Muscle of leg (tissue), 11 donors: ENCODE results near the gene FILIP1L. TPM values are rescaled to one million over a fixed set of nuclear protein-coding genes. Genes with fewer than 3 reads are reported as not detected.

Source experiments
- DNase-seq: peaks from one replicate; pipeline ENCODE4 v3.0.0; 2013
- H3K27ac ChIP-seq: one replicate; pipeline ENCODE4 v1.5.1; 2013; ENCODE audit warnings: mild to moderate bottlenecking, low read length, control low read depth
- H3K27me3 ChIP-seq: one replicate; pipeline ENCODE4 v1.6.1; 2013; ENCODE audit warnings: low read length; ENCODE audit not compliant: control insufficient read depth, insufficient read depth
- H3K36me3 ChIP-seq: one replicate; pipeline ENCODE4 v1.6.1; 2013; ENCODE audit warnings: low read length; ENCODE audit not compliant: control insufficient read depth, insufficient read depth
- H3K4me1 ChIP-seq: one replicate; pipeline ENCODE4 v1.6.1; 2013; ENCODE audit warnings: low read length; ENCODE audit not compliant: control insufficient read depth, insufficient read depth
- H3K4me3 ChIP-seq: one replicate; pipeline ENCODE4 v1.5.1; 2013; ENCODE audit warnings: low read length, control low read depth
- H3K9me3 ChIP-seq: replicated peaks from 2 replicates; pipeline ENCODE4 v1.6.1; 2013; ENCODE audit warnings: low read depth, low read length; ENCODE audit not compliant: control insufficient read depth
- WGBS: methylation state at CpG from one replicate; pipeline ENCODE4 v1.1.5; 2013; ENCODE audit warnings: missing lambda C conversion rate; ENCODE audit not compliant: insufficient coverage; 5-methylcytosine and 5-hydroxymethylcytosine counted together
- polyA plus RNA-seq, 8 donors: library from polyadenylated mRNA; unstranded; fragments of 120-200 nt; gene quantifications; one replicate each; pipeline versions ENCODE4 v1.2.1 to v1.2.3, GENCODE V29; 2013; ENCODE audit warnings: inconsistent platforms in 1 of 8, low replicate concordance in 1 of 8; ENCODE audit not compliant: insufficient read length in 8 of 8, insufficient read depth in 1 of 8
- total RNA-seq: library from RNA; stranded (reverse); fragments of 120-200 nt; gene quantifications from one replicate; pipeline ENCODE4 v1.2.4, GENCODE V29; 2013

The FILIP1L gene
- total and polyA plus RNA-seq, 9 donors, result 30.0 to 72.9 (median 51.2) TPM

DNA sequence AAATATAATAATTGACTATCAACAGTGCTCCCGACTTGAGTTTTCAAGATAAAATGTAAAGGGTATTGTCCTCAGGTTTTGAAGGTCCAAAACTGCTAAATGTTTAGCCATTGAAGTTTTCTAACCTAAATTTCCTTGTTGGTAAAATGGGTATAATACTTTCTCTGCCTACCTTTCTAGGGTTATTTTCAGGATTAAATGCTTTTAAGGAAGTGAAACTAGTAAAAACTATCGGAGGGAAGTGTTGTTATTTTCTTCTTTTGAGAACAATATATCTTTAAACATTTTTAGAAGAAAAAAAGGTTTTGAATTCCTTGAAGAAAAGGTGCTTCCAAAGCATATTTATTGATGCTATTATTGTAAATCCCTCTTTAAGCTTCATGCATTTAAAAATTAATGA is 67.3 kb downstream of the FILIP1L start:
- Histone ChIP-seq H3K4me1 (peaks cover 14% of the 10 kb centered on the region), H3K36me3 (no peaks in the 10 kb centered on the region), H3K9me3 (no peaks in the 10 kb centered on the region), H3K27ac (peak overlapping the region; percentile 83), H3K4me3 (no peak overlapping the region), H3K27me3 (no peaks in the 10 kb centered on the region)
- no CpG with 5 or more reads among the region's 2 CpGs for WGBS
- no peak for DNase-seq

DNA sequence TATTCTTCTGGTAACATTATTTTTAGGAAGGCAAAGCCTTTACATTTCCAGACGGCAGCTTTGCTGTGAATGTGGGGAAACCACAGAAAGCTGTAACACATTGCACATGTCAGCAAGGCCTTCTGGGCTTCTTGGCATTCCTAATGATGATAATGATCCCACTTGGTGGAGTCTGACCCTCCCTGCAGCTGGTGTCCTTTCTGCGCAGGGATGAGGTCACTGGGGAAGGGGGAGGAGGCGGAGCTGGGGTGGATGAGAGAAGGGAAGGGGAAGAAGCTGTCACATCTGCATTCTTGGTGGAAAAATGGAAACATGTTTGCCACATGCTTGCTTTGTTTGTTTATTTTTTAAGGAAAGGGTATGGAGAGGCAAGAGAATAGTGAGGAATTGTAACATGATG is 68.6 kb downstream of the FILIP1L start:
- peak; percentile 97 for DNase-seq
- H3K27ac ChIP-seq, result peak overlapping the region; percentile 83
- 33% methylated on average over 2 of the region's 3 CpGs for WGBS

DNA sequence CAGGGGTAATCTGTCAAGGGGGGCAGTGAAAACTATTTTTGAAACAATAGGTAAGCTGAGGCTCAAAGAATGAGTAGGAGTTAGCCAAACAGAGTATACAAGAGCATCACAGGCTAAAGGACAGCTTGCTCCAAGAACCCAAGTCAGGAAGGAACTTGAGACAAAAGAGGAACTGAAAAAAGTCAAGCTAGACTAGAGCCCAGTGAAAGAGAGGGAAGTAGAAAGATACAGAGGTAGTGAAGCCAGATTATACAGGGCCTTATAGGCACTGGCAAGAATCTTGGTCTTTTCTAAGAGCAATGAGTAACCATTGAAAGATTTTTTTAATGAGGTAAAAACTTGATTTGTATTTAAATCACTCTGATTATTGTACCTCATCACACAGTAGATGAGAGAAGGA is 69.9 kb downstream of the FILIP1L start:
- peaks cover 21% of the 10 kb centered on the region for H3K4me1 ChIP-seq
- H3K27ac ChIP-seq, result no peak overlapping the region
- DNase-seq, result peak; percentile 62
- no peaks in the 10 kb centered on the region for H3K36me3 ChIP-seq
- no peaks in the 10 kb centered on the region for H3K27me3 ChIP-seq
- H3K4me3 ChIP-seq, result no peak overlapping the region
- H3K9me3 ChIP-seq, result no peaks in the 10 kb centered on the region

More for the DNA sequence above, 68.6 kb downstream of the FILIP1L start:
- Histone ChIP-seq H3K4me1 (peaks cover 18% of the 10 kb centered on the region), H3K27me3 (no peaks in the 10 kb centered on the region), H3K4me3 (no peak overlapping the region), H3K36me3 (no peaks in the 10 kb centered on the region), H3K9me3 (no peaks in the 10 kb centered on the region)

DNA sequence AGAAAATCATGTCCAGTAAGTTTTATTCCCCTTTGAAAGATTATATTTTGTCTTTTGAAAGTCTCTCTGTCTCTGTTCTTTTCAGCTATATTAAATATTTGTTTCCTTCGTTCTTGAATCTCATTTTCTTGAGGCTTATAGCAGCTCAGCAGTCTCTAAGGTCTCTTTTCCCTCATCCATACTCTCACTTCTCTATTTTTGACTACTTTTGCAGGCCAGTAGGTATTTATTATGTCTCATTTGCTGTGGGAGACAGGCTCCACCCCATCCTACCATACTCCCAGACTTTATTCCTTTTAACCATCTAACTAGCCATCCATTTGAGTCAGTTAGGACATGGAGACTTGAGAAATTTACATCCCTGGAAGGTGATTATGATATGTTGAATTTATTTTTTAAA is 71.0 kb downstream of the FILIP1L start:
- Histone ChIP-seq H3K27me3 (no peaks in the 10 kb centered on the region), H3K9me3 (no peaks in the 10 kb centered on the region), H3K36me3 (no peaks in the 10 kb centered on the region), H3K4me3 (no peak overlapping the region), H3K27ac (no peak overlapping the region), H3K4me1 (peaks cover 20% of the 10 kb centered on the region)
- WGBS, result no CpG with 5 or more reads among the region's 1 CpG
- DNase-seq, result no peak

DNA sequence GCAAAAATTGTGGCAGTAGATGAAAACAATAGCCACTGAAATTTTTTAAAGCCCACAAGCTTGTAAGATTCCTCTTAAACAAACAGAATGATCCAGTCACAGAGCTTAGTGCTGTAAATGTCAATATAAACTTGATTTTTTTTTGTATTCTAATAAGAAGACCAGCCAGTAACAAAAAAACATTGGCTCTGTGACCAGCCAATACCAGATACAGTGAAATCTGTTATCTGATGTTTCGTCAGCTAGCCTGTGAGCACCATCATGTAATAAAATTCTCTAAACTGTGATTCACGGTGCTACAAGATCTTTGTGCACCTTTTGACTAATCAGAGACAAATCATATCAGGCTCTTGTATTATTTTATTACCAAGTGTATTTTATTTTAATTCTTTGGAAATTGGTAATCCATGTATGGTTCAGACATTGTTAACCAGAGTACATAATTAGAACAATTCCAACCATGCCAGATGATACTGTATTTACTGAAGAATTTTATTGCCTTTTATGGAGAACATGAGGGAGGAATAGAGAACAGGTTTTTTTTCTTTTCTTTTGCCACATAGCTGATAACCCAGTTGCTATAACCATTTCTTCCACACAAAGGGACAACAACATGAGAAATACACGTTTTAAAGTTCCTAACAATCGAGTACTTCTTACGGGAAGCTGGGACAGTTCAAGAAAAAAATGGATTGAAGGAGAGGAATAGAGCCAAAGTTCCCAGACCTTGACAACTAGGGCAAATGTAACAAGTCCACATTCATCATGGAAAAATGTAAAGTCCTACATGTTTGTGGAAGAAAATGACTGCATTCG is 71.9 kb downstream of the FILIP1L start:
- no peaks in the 10 kb centered on the region for H3K36me3 ChIP-seq
- no peaks in the 10 kb centered on the region for H3K9me3 ChIP-seq
- WGBS, result no CpG with 5 or more reads among the region's 6 CpGs
- DNase-seq, result no peak
- H3K4me1 ChIP-seq, result peaks cover 17% of the 10 kb centered on the region
- H3K27me3 ChIP-seq, result no peaks in the 10 kb centered on the region
- H3K27ac ChIP-seq, result peak overlapping the region; percentile 94
- H3K4me3 ChIP-seq, result no peak overlapping the region

DNA sequence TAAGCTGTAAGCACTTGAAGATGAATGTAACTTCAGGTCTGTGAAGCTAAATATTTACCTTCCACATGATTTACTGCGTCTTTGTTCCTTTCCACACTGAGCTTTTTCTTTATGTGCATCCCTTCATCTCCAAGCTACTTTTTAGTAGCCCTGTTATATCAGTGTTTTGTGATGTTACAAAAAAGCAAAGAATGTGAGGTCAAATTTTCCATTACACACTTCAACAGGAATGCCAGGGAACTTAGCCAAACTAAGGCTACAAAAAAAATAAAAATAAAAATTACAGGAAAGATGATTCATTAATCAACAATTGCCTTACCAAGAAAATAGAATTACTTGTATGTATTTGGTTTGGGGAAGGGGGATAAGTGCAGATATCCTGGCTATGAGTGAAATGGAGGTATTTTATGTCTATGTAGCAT is 73.0 kb downstream of the FILIP1L start:
- Histone ChIP-seq H3K9me3 (no peaks in the 10 kb centered on the region), H3K4me3 (no peak overlapping the region), H3K4me1 (peaks cover 14% of the 10 kb centered on the region), H3K36me3 (no peaks in the 10 kb centered on the region), H3K27me3 (no peaks in the 10 kb centered on the region), H3K27ac (peak overlapping the region; percentile 94)
- DNase-seq, result peak; percentile 92
- no CpG with 5 or more reads among the region's 1 CpG for WGBS

DNA sequence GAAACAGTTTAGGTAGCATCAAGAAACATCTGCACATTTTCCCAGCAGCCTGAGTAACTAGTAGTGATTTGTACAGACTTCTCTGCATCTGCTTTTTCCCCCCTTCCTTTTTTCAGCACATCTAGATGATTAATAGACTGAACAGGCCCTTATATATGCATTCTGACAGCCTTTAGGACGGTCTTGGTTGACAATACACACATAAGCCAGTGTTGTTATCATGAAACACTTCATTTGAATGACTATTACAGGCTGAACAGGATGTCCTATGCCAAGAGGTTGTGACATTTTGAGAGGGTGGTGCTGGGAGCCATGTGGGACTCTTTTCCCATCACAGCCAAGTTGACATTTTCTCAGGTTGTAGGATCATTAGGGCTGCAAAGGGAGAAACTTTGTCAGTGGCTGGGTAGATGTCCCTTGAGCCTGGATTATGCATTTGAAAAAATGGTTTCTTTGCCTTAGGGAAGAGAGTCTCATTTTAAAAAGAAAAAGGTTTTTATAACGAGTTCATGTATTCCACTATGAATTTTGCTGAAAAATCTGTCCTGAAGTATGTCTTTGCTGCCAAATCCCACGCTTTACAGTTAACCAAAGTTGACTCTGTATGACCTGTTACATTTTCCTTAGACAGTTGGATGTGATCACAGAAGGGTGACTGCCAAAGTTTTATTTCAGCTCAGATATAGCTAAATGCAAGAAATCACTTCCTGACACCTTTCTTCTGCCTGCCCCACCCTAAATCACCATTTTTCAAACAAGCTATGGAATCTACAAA is 73.7 kb downstream of the FILIP1L start:
- peaks cover 9% of the 10 kb centered on the region for H3K4me1 ChIP-seq
- H3K36me3 ChIP-seq, result no peaks in the 10 kb centered on the region
- H3K27ac ChIP-seq, result peak overlapping the region; percentile 94
- H3K4me3 ChIP-seq, result no peak overlapping the region
- no peaks in the 10 kb centered on the region for H3K9me3 ChIP-seq
- DNase-seq, result peak; percentile 95
- no CpG with 5 or more reads among the region's 3 CpGs for WGBS
- H3K27me3 ChIP-seq, result no peaks in the 10 kb centered on the region

DNA sequence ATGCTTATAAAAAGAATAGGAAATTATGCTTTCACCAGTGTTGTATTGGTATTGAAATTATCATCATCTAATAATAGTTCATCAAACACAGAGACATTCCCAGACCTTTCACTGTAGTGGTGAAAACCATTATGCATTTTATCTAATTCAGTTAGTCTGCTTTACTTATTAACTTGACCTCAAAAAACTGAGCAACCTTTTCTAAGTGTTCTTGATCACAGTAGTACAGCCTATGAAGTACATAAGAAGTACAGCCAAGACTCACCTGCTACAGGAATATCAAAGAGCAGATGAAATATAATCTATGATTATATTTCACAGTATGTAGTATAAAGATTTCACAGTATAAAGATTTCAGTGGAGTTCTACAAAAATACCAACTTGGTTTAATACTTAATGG is 75.2 kb downstream of the FILIP1L start:
- Histone ChIP-seq H3K4me3 (no peak overlapping the region), H3K9me3 (no peaks in the 10 kb centered on the region), H3K27me3 (no peaks in the 10 kb centered on the region), H3K36me3 (no peaks in the 10 kb centered on the region), H3K4me1 (peaks cover 7% of the 10 kb centered on the region), H3K27ac (no peak overlapping the region)
- no peak for DNase-seq

DNA sequence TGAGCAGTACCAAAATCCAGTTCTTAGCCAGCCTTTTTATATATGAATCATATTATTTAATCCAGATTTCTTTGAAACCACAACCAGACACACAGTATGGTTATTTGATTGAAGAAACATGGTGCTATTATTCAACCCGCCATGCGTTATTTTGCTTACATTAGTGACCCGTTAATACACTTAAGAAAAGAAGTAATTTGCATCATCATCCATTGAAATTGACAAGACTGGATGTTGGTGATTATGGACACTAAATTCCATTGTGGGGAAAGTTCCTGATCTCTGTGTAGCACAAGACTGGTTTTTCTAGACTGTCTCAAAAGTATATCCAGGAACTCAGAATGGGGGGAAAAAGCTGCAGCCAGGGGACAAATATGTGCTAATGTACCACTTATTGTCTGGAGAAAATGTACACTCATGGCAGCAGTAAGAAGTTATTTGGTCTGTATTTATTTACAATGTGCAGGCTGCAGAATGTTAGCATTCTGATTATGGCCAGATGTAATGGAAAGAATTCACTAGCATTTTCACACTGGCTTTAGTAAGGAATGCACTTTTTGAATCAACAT is 80.3 kb downstream of the FILIP1L start:
- peaks cover 6% of the 10 kb centered on the region for H3K4me1 ChIP-seq
- H3K27me3 ChIP-seq, result no peaks in the 10 kb centered on the region
- no CpG with 5 or more reads among the region's 3 CpGs for WGBS
- no peaks in the 10 kb centered on the region for H3K9me3 ChIP-seq
- H3K4me3 ChIP-seq, result no peak overlapping the region
- peak; percentile 74 for DNase-seq
- no peak overlapping the region for H3K27ac ChIP-seq
- H3K36me3 ChIP-seq, result no peaks in the 10 kb centered on the region

DNA sequence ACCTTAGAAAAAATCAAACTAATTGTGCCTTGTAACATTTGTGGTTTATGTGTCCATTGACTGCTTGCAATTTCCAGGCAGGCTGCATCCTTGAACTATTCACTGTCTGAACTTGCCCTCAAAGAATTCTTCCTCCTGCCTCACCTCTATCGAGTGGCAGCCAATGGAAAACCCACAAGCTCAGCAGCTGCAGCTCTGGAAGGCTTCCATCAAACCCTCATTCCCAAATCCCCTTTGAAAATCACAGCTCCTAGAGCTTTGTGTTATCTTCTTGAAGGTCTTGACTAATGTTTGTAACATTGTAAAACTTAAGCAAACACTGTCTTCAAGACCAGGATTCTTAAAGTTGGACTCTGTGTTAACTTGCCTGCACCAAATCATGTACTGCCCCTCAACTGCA is 81.1 kb downstream of the FILIP1L start:
- H3K4me1 ChIP-seq, result peaks cover 6% of the 10 kb centered on the region
- peak; percentile 60 for DNase-seq
- H3K4me3 ChIP-seq, result no peak overlapping the region
- no peak overlapping the region for H3K27ac ChIP-seq
- 30% methylated on average over 1 of the region's 1 CpG for WGBS
- no peaks in the 10 kb centered on the region for H3K9me3 ChIP-seq
- no peaks in the 10 kb centered on the region for H3K27me3 ChIP-seq
- no peaks in the 10 kb centered on the region for H3K36me3 ChIP-seq
